Activated T-helper 1 cell treated with Interleukin-2 at 50 U/mL for 16 hours (primary cell): ENCODE measurements around the gene FXYD4.
A peak's percentile ranks its signal among the peaks of the same experiment; 100 is the strongest.
"Not testable (repeated sequence)": the region's sequence is repeated elsewhere in the genome, so short reads cannot be mapped to it uniquely, and the experiment has no call there.

ENCODE experiments used
- DNase-seq: peaks from one replicate; pipeline ENCODE4 v3.0.0-alpha.2; 2020; ENCODE audit warnings: low read depth

FXYD4 gene

GRCh38 chr10:43376046-43376635, 4.7 kb downstream of the FXYD4 start:
- DNase-seq = no peak

GRCh38 chr10:43376828-43377423, 5.5 kb downstream of the FXYD4 start:
- DNase-seq = no peak

- no peak for DNase-seq
Measured at GRCh38 chr10:43377424-43377883, 6.0 kb downstream of the FXYD4 start.

GRCh38 chr10:43380610-43381222, 9.3 kb downstream of the FXYD4 start:
- DNase-seq = no peak

GRCh38 chr10:43383204-43383971, 12.0 kb downstream of the FXYD4 start:
- no peak for DNase-seq

- no peak for DNase-seq
Measured at GRCh38 chr10:43384252-43385221, 13.1 kb downstream of the FXYD4 start.

DNA sequence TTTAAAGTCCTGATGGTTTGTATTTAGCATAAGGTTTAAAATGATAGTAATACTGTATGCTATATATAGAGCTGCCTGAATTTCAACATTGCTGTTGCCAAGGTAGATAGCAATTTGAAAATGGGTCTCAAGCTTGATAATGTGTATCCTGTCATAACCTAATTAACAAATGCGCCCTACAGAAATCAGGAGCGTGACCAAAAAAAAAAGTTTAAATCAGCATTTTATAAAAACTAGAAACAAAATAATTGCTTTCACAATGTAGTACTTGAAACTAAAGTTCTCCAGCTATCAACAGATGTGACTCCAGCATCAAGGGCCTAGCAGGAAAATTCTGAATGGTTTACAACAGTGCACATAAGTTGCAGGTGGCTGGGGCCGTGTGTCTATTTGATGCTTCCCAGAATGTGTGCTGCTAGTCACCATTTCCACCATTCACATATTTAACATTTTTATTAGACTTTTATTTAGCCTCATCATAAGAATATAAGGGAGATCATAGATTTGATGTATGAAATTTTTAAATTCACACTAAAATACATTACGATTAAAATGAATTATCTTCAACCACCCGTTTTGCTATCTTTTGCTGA, 14.1 kb downstream of the FXYD4 start:
- no peak for DNase-seq

DNA sequence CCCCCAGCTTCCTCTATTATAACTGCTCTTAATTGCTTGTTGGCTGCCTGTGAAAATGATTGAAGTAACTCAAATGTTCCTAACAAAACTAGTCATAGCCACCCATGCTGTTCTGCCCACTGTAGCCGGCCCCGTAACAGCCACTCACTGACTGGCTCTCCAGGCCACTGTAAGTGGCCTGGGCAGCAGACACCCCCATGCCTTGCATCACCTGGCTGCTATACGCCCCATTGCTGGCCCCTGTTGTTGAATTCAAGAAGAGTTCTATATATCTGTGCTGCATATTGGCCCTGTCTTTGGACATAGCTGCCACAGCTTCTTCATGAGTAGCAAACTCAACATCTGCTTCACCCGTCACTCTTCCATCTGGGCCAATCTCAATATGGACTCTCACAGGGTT, 15.1 kb downstream of the FXYD4 start:
- no peak for DNase-seq

DNA sequence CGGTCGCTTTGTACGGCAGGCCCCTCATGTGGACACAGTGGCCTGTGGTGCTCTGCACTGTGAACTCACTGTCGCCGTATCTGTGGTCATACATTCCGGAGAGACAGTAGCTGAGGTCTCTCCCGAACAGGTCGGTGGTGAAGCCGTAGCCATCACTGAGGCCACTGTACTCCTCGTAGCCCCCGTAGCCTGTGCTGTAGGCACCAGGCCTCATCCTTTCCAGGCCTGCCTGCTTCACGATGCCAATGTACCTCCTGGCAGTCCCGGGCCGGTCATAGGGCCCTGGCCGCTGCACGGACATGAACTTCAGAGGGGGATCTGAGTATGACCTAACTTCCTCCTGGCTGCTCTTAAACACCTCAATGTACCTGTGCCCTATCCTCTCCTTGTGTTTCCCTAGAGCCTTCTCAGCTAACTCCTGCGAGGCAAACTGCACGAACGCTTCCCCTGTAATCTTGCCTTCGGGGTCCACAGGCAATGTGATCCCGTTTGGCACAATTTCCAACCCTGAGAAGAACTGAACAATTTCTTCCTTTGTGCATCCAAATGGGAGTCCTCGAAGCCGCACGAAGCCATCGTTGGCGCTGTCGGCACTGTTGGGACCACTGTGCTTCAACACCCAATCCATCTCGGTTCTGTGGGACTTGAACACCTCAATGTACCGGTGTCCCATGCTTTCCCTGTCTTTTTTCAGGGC, 15.7 kb downstream of the FXYD4 start:
- DNase-seq = no peak

- no peak for DNase-seq
Measured at GRCh38 chr10:43387678-43388032, 16.2 kb downstream of the FXYD4 start.

DNA sequence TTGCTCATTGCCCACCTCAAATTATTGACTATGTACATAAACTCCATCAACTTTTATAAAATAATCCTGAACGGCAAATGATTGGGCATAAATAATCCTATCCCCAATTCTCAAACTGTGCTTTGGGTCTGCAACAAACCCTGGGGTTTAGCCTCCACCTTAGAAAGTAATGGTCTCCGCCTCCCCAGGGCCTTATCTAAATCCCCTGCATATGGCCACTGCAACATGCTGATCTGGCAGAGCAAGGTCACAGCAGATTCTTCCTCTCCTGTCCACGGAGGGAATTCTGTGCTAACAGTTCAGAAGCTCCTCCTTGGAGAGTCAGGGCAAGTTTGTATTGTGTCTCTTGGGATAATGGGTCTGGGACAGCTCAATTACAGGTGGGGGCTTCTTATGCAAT, 18.4 kb downstream of the FXYD4 start:
- no peak for DNase-seq

DNA sequence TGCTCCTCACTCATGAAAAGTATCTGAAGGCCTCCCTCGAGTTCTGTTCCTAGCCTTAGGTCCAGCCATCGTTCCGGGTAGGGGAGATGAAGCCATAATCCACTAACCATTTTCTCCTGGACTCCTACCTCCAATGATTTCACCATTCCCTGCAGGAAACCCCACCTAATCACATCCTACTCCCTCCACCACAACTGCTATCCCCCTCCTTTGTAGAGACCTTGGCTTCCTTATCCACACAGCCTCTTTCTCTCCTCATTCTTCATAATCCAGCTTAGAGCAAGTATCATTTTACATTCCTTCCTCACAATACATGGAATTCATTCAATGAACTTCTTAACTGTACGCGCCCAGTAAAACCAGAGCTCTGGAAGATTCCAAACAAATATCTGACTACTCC, 18.9 kb downstream of the FXYD4 start:
- DNase-seq = no peak

- DNase-seq = no peak
Measured at GRCh38 chr10:43390759-43391158, 19.3 kb downstream of the FXYD4 start.

- no peak for DNase-seq
Measured at GRCh38 chr10:43391496-43391895, 20.1 kb downstream of the FXYD4 start.

DNA sequence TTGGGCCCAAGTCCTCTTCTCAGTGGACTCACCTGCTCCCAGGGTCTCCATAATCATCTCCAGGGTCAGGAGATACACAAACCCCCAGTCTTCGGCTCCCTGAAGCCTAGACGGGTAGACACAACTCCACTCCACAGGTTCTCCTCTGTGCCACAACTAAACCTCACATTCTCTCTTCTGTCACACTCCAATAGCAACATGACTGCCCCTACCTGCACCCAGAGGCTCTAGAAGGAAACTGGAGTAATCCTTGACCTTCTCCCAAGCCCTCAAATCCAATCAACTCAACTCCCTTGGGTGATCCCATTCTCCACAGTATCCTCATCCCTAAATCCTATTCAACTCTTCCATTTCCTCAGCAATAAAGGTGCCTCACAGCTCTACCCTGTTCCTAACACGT, 21.3 kb downstream of the FXYD4 start:
- DNase-seq = no peak

DNA sequence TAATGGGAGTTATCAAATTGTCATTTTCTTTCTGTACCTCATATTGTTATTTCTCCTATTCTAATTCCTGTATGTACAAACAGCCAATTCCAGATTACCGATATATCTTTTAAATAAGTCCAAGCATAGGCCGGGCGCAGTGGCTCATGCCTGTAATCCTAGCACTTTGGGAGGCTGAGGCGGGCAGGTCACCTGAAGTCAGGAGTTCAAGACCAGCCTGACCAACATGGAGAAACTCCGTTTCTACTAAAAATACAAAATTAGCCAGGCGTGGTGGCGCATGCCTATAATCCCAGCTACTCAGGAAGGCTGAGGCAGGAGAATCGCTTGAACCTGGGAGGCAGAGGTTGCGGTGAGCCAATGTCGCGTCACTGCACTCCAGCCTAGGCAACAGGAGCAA, 21.8 kb downstream of the FXYD4 start:
- DNase-seq = not testable (repeated sequence)

DNA sequence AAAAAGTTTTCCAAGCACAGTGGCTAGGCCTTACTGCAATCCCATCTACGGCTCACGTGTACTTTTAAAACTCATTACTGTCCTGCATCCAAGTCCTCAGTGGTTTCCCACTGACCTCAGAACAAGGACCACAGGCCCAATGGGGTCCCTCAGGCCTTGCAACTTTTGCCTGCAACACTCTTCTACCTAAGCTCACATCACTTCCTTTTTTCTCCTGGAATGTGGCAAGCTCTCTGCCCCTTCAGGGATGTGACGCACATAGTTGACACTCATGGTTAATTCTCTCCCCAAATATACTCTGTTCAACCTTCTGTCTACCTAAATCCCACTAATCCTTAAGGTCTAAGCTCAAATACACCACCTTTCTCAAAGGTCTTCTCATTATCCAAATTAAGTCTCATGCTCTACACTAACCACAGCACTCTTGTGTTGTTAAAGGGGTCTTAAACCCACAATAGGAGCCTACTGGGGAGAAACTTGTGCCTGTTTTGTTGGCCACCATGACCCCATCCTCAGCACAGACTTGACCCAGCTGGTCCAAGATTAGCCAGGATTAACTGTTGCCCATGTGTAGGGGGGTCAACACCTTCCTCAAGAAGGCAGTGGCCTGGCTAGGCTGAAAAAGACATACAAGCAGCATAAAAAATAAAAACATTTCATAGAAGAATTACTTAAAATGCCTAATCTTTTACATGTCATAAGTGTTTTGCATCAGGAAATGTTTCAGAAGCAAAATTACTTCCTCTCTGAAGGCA, 22.3 kb downstream of the FXYD4 start:
- no peak for DNase-seq

DNA sequence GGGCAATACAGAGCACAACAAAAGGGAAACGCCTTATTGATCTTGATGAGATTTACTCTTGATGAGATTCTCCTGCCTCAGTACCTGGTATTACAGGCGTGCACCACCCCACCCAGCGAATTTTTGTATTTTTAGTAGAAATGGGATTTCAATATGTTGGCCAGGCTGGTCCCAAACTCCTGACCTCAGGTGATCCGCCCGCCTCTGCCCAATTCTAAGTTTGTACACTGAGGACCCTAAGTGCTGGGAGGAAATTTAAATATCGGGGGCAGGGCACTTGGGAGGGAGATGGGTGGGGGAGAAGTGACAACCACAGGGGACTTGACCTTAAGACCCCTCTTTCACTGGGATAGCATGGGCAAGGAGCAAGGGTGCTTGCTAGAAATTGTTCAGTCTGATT, 23.4 kb downstream of the FXYD4 start:
- DNase-seq = no peak

- peak; percentile 16 for DNase-seq
Measured at GRCh38 chr10:43395571-43396060, 24.2 kb downstream of the FXYD4 start.
